H1 (cell line): ENCODE results near the gene GDPD4. TPM values are rescaled to one million over a fixed set of nuclear protein-coding genes. Genes with fewer than 3 reads are reported as not detected.

Experiments
- SUZ12 ChIP-seq: fragments of 200-600 bp; sonication (generic); IDR thresholded peaks from 2 replicates; pipeline ENCODE4 v1.6.1; 2012; ENCODE audit warnings: mild to moderate bottlenecking, inconsistent platforms, low read length, moderate library complexity, mixed read lengths
- polyA plus RNA-seq, 7 experiments: library from polyadenylated mRNA; depleted of rRNA in 3 of 7; stranded (reverse) in 5 of 7; unstranded in 2 of 7; fragments of >200 nt in 5 of 7; fragments of 200-250 nt in 2 of 7; gene quantifications; 1 replicate in 5 of 7; 2 replicates in 1 of 7; 4 replicates in 1 of 7; pipeline versions ENCODE4 v1.2.1 to v1.2.3, GENCODE V29; 2011 to 2013; ENCODE audit warnings: missing spikeins in 2 of 7, mixed read lengths in 2 of 7
- total RNA-seq: library from RNA; stranded (reverse); fragmentation: NEBNext Ultra II Directional; extraction: Animal tissue kit (Norgen Biotek cat#: 25700); gene quantifications from 2 replicates; pipeline ENCODE4 v1.2.1, GENCODE V29; 2021

The GDPD4 gene
- total and polyA plus RNA-seq, 2 of the 8 experiments (the other 6 are each of a cell fraction or from before 2014, with no cell fraction given): not detected

DNA sequence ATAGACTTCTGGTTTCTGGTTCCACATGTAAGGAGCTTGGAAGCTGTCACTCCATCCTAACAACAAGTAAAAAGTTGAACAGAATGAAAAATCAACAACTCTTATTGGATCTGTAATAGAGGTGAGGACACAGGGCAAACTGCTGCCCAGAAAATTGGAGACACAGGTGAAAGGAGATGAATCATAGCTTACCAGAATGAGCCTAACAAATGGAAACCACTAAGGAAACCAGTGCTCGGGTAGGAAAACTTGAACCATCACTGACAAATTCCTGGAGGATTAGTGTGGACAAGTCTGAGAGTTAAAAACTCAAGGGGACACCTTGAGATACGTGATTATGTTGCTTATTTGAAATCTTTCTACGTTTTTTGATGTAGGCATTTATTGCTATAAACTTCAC, 52.1 kb downstream of the GDPD4 start (continued):
- TF ChIP-seq SUZ12: no peak
